DMS53 treated with DMSO at 0.1 percent for 48 hours (cell line): ENCODE results near the gene CDK5.

ENCODE experiments used
- DNase-seq: peaks from one replicate; lab custom pipeline; 2025; ENCODE audit not compliant: unreplicated experiment; lab: John Stamatoyannopoulos, UW

Gene CDK5

DNA sequence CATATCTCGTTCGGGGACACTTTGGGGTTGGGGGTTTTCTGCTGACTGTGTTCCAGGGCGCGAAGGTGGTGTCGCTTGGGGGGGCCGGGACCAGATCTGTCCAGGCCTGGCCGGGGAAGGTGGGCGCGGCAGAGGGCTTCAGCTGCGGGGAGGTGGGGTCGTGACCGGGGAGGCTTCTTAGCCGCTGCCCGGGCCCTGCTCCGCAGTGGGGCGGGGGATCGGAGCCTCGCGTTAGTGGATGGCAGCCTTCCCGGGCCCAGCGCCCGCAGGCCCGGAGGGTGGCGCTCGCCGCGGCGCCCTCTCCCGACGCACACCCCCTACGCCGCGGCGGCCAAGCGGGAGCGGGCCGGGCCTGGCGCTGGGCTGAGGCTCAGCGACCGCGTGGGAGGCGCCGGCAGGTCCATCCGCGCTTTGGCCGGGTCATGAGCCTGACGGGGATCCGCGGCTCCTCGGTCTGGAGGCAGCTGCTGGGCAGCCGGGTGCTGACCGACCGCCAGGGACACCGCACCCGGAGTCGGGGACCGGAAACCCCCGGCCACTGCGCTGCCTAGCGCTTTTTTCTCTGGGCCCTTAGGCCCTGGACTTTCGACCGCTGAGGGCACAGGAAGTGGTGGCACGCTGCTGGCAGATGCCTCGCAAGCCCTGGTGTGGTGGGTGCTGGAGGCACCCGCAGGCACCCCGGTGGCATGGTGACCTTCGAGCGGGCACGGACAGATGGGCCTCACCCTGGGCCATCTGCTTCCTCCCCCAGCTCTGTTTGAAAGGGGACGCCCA, 29.7 kb upstream of the CDK5 start:
- peak; percentile 47 for DNase-seq

DNA sequence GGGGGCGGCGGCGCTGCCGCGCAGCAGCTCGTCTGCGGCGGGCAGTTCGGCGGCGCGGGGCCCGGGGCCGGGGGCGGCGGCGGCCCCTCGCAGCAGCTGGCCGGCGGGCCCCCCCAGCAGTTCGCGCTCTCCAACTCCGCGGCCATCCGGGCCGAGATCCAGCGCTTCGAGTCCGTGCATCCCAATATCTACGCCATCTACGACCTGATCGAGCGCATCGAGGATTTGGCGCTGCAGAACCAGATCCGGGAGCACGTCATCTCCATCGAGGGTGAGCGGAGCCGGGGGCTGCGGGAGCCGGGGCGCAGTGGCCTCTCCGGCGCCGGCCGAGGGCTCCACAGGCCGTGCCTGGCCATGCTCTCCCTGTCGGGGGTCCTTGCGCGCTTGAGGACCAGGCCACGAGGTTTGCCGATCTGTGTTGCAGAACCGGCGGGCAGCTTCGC, 29.1 kb upstream of the CDK5 start:
- no peak for DNase-seq

DNA sequence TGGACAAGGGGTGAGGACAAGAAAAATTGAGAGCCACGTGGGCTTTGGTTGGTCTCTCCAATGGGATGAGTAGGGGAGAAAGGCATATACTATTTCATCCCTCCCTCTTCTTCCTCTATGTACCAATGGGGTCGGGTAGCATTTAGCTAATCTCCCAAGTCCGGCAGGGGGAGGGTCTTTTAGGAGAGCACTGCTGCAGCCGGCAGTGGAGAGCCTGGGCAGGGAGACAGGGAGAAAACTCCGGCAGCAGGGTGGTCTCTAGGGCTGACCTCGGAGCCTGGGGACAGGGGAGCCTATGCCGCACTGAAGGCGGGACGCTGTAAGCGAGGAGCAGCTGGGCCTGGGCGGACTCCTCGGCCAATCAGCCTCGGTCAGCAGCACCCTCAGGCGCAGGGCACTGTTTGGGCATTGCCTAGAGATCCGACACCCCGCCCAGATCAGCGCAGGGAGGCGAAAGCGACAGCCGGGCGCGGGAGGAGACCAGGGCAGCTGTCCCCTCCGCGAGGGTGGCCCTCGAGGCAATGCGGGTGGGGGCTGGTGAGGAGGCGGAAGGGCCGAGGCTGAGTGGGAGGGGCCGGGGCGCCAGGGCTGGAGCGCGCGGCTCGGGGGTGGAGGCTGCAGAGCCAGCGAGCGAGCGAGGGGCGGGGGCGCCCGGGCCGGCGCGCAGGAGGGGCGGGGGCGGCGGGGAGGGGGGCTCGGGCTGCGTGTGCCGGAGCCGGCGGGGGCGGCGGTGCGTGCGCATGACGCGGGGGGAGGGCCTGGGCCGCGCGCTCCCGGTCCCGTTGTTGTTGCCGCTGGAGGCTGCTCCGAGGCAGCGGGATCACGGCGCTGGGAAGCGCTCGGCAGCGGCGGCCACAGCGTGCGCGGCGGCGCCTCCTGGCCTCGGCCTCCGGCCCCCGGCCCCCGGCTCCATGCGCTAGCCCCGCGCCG, 28.3 kb upstream of the CDK5 start, which contains the start of gene AGAP3:
AGAP3 (plus strand) TSS at position 785 of the 930 bp plus-strand sequence. CDS start 267 bp downstream, outside the sequence.
- DNase-seq: peak; percentile 91

DNA sequence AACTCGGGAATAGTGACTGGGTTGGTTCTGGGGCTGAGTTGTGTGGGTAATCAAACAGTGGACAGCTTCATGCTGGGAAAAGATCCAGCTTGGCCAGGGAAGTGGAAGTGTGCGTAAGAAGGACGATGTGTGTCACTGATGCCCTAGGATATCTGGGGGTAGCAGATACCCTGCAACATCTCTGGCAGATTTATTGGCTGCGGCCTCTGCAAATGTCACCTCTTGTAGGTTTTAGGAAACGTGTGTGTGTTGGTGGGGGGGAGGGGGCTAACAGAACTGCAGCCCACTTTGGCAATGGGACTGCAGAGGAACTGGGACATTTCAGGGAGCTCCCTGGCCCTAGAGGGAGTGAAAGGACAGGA, 27.6 kb upstream of the CDK5 start:
- no peak for DNase-seq

DNA sequence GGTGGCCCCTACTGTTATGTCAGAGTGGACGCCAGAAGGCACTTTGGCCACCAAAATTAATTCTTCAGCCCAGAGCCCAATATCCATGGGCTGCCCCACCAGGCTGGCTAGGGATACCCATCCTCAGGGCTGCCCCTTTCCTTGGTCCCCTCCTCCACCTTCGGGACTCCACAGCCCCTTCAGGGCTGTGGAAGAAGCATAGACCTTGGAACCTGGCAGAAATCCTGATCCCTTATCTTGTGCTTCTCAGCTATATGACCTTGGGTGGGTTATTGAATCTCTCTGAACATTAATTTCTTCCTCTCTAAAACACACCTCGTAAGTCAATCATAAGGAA, 26.1 kb upstream of the CDK5 start:
- no peak for DNase-seq

DNA sequence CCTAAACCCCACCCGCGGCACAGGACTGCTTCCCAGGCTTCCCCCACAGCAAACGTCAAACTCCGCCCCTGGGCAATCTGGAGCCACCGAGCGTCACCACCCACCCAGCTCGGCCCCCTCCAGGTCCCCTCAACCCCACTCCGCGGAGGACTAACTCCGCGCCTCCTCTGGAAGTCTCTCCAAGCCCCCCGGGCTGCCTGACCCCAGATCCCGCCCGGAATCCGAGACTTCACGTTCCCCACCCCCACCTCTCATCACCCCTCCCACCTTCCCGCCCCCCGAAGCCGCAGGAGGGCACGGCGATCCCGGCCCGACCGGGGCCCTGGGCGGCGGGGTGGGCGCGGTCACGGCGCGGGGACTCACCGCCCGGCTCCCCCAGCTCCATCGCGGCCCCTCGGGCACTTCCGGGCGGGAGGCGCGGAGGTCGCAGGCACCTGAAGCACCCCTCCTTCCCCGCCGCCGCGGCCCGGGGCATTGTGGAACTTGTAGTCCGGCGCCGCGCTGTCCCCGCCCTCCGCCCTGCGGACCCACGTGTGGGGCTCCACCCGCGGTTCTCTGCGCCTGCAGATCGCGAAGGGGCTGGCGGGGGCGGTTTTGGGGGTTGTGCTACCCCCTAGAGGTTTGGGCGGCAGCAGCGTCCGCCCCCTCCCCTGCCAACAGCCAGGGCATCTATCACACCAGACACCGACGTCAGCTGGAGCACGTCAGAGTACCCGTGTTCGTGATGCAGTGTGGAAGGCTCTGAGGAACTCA, 25.6 kb upstream of the CDK5 start, which contains the start of gene TMUB1:
TMUB1 (minus strand) TSS at position 423 of the 753 bp plus-strand sequence. CDS start 930 bp downstream, outside the sequence.
- DNase-seq: peak; percentile 44

DNA sequence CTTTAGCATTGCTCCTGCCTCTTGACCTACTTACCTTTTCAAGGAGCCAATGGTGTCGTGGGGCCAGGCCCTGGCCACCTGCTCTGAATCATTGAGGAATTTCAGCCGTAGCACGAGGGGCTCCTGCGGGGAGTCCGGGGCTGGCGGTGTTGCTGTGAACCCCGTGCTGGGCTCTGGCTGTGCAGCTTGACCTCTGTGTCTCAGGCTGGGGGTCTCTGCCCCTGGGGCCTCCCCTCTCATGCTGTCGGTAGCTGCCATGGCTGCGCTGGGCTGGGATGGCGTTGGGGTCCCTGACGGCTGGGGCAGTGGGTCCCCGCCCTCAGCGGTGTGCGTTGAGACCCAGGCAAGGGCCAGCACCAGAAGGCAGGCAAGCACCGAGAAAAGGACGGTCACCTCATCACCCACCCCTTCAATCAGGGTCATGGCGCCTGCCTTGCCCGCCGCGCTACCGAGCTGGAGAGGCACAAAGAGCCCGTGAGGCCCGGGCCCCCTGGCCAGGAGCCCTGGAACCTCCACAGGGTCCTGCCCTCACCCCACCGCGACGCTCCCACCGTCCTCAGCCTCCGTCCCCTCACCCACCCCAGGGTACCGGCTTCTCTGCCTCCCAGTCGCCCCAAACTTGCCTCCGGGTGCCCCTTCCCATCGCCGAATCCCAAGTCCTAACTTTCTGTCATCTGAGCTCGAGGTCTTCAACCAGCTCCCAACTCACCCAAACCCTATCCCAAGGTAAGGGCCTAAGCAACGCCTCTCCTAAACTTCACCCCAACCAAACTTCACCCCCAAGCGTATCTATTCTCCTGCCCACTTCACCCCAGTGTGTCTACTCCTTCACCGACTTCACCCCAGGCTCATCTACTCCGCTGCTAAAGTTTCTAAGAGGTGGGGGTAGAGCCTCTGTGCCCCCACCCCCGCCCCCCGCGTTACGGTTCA, 24.7 kb upstream of the CDK5 start:
- no peak for DNase-seq

DNA sequence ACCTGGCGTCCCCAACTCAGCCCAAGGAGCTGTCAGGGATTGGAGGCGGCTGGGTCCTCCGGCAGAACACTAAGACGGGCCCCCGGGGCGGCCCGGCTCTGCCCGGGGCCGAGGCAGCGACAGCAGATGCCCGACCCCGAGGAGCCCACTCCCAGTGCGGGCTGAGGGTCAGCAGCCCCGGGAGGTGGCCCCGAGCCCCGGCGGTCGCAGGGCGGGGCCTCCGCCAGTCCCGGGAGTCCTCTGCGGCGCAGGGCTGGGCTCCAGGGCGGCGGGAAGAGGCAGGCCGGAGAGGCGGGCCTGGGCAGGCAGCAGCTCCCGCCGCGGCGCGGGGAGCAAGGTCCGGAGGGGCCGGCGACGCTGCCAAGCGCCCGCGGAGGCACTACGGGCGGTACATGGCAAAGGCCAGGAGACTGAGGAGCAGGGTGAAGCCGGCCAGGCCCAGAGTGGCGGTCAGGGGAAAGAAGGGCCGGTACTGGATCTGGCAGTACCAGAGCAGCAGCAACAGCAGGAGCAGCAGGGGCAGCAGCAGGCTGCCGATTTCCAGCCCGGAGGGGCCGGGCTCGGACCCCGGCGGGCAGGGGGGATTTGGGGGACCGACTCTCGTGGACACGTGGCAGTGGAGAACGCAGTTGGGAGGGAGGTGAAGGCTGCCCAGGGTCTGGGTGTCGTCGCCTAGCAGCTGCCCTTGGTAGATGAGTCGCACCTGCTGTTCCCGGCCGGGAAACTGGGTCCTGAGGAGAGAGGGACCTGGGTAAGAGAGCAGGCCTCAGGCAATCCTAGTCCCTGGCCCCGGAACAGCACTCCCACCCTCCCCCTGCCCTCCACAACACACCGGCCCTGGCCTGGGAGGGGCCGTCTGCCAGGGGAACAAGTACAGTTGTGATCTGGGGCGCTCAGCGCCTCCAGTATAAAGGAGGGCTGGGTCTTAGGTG, 23.7 kb upstream of the CDK5 start:
- peak; percentile 44 for DNase-seq

DNA sequence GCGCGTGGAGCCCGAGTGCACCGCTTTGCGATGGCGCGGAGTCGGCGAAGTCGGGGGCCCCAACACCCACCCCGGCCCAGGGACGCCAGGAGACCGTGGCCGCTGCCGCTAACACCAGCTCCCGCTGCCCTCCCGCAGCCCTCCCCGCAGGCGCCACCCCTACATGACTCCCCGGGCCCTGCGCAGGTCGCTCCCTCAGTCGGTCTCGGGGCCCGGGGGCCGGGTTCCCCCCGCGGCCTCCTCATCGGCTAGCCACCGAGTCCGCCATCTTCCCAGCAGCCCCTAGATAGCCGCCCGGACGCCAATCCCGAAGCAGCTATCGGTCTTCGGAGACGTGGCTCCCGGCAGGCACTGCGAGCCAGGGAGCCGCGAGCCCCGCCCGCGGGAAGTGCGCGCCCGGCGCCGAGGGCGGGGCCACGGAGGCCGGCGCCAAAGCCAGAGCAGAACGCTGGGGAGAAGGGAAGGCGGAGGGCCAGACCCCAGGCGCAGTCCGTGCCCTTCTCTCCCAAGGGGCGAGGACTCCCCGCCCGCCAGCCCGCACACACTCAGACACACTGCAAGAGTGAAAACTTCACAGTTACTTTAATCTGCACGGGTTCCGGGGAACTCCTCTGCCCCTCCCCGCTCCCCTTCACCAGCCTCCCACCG, 22.9 kb upstream of the CDK5 start, which contains the start of gene FASTK:
FASTK (minus strand) TSS at position 288 of the 648 bp plus-strand sequence; CDS start at position 245, 43 bp downstream.
- peak; percentile 94 for DNase-seq

DNA sequence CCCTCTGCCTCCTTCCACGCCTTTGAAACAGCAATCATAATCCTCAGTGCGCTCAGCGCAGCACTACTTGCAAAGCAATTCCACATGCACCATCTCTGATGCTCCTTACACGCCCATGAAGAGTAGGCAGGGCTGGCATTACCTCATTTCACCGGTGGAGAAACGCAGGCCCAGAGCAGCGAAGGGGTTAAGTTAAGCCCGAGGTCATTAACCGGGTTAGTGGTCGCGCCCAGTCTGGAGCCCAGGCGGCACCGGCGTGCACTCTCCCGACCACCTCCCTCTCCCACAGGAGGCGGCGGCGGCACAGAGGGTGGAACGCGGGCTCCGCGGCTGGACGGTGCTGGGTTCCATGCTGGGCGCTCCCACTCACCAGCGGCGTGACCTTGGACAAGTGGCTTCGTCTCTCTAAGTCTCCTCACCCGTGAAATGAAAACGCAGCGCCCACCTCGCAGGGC, 22.4 kb upstream of the CDK5 start:
- DNase-seq: peak; percentile 27

DNA sequence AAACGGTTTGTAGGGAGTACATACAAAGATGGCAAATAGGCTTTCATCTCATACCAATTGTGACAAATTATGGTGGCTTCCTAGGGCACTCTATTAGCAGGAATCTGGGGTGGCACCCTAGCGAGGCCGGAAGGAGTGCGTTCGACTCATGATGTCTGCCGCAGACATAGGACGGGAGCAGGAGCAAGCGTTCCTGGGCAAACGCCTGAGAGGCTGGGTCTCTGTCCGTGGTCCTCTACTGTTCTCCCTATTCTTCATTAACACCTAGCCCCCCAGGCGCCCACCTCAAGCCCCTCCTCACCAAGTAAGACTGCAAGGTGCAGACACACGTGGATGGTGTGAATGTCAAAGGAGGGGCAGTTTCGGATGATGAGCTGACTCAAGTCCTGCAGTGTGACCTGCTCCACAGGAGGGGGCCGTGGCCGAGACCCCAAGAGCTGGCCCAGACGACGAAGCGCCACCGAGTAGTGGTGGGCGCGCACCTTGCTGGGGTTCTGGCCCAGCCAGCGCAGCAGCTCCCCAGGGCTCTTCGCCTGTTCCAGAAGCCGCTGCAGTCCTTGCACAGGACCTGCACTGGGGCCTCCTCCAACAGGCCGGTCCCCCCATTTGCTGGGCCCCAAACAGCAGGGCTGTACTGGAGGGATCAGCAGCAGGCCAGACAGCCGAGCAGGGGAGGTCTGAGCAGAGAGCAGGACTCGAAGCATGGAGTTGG, 21.7 kb upstream of the CDK5 start:
- no peak for DNase-seq

DNA sequence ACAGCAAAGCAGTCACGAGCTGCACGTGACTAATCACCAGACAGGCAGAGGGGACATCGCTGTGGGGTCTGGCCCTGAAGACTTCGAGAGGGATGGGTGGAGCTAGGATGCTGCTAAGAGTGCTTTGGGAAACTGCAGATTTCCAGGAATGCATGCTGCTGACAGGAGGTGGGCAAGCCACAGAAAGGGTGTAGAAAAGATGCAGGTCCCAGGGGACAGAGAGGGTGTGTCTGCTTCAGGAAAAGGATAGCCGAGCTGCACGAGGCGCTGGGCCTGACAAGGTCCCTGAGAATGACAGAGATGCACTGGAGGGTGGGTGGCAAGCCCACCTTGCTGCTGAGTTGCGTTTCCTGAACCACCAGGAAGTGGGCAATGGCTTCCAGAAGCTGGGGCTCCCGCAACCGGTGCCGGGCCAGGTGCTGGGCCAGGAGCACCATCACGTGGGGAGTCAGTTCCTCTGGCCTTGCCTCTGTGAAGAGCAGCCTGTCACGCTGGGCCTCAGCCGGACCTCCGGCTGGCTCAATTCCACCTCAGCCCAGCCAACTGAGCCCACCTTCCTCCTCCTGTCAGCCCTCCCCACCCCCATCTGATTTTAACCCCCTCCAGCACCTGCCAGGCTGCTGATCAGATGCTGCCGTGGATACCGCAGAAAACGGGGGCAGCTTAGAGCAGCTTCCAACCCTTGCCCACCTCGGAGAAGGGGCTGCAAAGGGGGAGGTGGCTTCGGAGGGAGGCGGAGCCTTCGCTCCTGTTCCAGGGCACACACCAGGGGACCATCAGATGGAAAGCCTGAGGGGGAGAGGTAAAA, 20.7 kb upstream of the CDK5 start:
- no peak for DNase-seq

DNA sequence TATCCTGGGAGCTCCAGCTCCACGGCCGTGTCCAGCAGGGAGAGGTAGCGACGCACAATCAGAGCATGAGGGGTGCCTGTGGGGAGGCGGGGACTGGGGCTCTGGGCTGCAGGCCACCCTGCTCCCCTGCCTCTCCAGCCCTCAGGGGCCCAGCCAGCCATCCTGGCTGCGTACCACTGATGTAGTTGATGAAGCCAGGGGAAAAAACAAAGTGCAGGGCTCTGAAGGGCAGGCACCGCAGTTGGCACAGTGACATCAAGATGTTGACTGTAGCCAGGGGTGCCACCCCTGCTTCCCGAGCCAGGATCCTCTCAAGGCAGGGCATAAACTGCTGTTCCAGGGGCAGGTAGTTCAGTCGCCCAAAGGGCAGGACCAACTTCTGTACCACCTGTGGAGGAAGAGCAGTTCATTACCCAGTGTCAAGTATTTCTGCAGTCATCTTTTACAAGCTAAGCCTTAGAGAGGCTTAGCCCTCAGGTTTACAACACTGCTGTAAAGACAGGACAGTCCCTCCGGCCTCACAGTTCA, 20.1 kb upstream of the CDK5 start:
- DNase-seq: no peak

DNA sequence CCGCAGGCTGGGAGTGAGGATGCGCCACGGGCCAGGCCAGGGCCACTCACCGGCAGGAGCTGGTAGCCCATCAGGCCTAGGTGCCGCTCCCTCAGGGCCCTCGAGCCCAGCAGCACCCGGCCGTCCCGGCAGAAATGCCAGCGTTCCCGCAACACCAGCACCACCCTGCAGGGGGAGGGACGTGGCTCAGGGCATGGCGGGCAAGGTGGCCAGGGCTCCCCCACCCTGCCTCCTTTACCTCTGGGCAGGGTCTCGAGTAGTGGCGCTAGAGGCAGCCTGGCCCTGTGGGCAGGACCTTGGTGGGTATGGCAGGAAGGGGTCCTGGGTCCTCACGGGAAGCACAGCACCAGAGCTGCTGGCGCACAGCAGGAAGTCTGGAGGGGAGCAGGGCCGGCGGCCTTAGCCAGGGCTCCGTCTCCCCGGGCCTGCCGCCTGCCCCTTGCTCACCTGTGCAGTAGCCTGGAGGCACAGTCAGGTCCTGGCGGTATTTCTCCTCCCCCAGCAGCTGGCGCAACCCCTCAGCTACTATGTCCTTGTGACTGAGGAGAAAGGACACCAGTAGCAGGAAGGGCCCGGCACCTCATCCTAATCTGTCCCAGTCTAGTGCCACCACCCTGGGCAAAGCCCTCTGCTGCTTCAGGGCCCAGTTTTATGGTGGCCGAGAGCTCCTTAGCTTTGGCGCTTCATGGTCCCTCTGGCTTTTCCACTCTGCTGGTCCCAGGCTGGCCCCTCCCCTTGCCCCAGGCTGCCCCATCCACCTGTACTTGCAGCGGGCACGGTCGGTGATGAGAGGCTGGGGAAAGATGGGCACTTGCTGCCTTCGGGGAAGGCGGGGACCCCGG, 19.4 kb upstream of the CDK5 start:
- peak; percentile 5 for DNase-seq

DNA sequence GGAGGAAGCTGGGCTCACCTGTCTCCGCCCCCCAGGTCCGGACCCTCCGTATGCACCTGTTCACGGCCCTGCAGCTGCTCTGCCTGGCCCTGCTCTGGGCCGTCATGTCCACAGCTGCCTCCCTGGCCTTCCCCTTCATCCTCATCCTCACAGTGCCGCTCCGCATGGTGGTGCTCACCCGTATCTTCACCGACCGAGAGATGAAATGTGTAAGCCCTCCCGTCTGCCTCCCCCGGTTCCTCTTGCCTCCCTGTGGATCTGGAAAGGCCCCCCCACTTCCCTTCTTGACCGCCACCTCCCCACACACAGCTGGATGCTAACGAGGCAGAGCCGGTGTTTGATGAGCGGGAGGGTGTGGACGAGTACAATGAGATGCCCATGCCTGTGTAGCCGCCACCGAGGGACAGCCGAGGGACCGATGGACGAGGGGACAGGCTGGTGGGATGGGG, 18.3 kb upstream of the CDK5 start:
- no peak for DNase-seq

DNA sequence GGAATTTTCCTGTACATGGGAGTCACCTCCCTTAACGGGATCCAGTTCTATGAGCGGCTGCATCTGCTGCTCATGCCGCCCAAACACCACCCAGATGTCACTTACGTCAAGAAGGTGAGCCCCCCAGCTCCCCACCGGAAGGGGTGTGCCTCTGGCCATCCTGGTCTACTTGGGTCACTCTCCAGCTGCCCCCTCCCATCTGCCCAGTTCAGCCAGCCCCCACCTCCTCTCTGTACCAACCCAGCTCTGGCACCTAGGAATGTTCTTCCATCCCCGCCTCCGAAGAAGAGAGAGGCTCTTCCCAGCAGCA, 17.9 kb upstream of the CDK5 start:
- DNase-seq: no peak
